GM10266 (cell line): ENCODE measurements around the gene ABCC8.
A peak's percentile ranks its signal among the peaks of the same experiment; 100 is the strongest.

Source experiments
- DNase-seq: peaks from one replicate; pipeline ENCODE4 v3.0.0; 2012; ENCODE audit errors: extremely low spot score
- TF ChIP-seq, protein P1 (sequence below): IDR thresholded peaks from 2 replicates; pipeline ENCODE4 v1.5.1; 2012; ENCODE audit warnings: mild to moderate bottlenecking, low read depth; ENCODE audit not compliant: control insufficient read depth, insufficient read depth; ENCODE audit errors: missing control alignments

The ABCC8 gene

GRCh38 chr11:17511571-17511970 lies 34.9 kb upstream of the ABCC8 start:
- TF ChIP-seq, protein P1, sequence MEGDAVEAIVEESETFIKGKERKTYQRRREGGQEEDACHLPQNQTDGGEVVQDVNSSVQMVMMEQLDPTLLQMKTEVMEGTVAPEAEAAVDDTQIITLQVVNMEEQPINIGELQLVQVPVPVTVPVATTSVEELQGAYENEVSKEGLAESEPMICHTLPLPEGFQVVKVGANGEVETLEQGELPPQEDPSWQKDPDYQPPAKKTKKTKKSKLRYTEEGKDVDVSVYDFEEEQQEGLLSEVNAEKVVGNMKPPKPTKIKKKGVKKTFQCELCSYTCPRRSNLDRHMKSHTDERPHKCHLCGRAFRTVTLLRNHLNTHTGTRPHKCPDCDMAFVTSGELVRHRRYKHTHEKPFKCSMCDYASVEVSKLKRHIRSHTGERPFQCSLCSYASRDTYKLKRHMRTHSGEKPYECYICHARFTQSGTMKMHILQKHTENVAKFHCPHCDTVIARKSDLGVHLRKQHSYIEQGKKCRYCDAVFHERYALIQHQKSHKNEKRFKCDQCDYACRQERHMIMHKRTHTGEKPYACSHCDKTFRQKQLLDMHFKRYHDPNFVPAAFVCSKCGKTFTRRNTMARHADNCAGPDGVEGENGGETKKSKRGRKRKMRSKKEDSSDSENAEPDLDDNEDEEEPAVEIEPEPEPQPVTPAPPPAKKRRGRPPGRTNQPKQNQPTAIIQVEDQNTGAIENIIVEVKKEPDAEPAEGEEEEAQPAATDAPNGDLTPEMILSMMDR, result no peak
- DNase-seq, result no peak

GRCh38 chr11:17510507-17511206 lies 34.0 kb upstream of the ABCC8 start:
- TF ChIP-seq, protein P1, result no peak
- DNase-seq, result no peak

GRCh38 chr11:17508791-17509190 lies 32.1 kb upstream of the ABCC8 start:
- DNase-seq, result no peak
- TF ChIP-seq, protein P1, result no peak

DNA sequence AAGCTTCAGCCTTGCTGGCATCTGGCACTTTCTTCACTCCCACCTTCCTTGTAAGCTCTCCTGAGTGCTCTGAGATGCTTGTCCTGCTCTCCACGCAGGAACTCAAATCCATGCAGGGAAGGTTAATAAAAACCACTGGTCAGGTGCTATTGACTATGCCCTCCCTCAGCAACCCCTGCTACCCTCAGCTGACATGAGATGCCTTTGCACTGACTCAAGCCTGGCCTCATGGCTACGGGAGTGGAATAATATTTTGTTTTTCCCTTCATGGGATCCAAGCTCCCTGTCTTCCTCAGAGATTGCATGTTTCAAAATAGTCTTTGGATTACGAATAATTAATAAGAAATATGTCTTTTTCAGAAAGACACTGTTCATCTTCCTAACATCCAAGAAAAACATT lies 31.7 kb upstream of the ABCC8 start:
- TF ChIP-seq, protein P1, result no peak
- DNase-seq, result no peak

DNA sequence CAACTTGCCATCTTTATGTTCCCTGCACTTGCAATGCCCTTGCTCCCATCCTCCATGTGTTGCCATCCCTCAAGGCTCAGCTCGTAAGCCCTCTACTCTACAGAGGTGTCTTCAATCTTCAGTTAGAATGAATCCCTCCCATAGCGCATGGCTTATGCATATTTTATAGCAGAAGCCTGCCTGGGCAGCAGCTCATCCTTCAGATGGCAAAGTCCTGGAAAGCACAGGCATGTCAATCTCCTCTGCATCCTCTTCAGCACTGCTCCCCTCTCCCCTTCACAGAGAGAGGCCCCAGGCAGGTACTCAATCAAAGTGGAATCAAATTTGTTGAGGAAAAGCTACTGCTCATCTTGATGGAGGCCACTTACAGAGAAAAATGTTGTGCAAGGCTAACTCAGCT lies 31.1 kb upstream of the ABCC8 start:
- DNase-seq, result no peak
- TF ChIP-seq, protein P1, result no peak

DNA sequence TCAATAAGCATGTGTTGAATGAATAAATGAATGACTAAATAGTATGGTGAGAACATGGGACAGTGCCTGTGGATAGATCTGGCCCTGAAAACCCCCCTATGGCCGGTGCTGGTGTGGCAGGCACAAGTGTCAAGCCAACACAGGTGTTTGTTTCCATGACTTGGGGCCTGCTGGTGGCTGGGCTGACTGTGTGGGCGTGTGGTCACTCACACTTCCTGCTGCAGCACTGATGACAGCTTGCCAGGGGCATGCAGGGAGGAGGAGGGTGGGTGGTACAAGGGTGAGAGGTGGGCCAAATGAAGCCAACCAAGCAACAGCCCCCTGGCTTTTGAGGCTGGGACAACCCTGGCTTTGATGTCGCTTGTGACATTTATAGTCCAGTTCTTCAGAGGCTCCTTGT lies 30.3 kb upstream of the ABCC8 start:
- peak; percentile 32 for DNase-seq
- TF ChIP-seq, protein P1, result no peak

DNA sequence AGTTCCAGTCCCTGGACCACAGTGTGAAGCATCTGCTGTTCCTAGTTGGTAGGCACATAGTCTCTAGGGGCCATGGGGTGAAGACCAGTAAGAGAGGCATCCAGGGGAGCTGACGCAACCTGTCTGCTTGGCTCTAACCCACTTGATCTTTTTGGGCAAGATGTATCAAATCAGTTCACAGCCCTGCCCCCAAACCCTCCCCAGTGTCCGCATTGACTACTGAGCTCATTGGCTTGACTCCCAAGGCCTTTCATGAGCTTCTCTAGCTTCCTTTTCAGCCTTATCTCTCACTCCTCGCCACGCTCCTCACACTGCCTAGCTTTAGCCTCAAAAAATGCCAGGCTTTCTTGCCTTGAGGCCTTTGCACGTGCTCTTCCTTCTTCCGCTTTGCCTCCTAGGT lies 29.7 kb upstream of the ABCC8 start:
- TF ChIP-seq, protein P1, result no peak
- DNase-seq, result no peak
